Stimulated activated CD4-positive, alpha-beta T cell treated with anti-CD3 and anti-CD28 coated beads, Interleukin-12 subunit alpha, Interleukin-12 subunit beta, amount 100 ng/mL, for 4 hours (primary cell): ENCODE measurements around the gene HS2ST1.

ENCODE experiments used
- DNase-seq: peaks from one replicate; pipeline ENCODE4 v3.0.0-alpha.2; 2020

Gene HS2ST1

DNA sequence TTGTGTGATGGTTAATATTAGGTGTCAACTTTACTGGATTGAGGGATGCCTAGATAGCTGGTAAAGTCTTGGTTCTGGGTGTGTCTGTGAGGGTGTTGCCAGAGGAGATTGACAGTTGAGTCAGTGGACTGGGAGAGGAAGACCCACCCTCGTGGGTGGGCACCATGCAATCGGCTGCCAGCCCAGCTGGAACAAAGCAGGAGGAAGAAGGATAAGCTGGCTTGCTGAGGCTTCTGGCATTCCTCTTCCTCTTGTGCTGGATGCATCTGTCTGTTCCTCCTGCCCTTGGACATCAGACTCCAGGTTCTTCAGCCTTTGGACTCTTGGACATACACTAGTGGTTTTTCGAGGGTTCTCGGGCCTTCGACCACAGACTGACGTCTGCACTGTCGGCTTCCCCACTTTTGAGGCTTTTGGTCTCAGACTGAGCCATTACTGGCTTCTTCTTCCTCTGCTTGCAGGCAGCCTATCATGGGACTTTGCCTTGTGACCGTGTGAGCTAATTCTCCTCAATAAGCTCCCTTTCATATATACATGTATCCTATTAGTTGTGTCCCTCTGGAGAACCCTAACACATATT, 230.0 kb downstream of the HS2ST1 start:
- DNase-seq: no peak

DNA sequence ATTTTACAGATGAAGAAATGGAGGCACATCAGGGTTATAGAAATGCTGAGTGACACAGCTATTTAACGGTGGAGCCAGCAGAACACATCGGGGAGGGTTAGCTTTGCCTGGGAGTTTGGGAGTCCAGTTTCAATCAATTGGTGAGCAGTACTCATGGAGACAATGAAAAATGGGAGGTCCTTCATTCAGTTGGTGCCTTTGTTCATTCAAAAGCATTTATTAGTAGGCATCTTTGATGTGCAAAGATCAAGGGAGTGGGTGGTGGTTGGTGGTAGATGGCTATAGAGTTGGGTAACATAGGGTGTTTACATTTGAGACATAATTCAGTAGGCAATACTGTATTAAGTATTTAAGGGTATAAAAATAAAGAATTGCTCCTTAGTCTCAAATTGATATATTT, 230.5 kb downstream of the HS2ST1 start:
- no peak for DNase-seq

DNA sequence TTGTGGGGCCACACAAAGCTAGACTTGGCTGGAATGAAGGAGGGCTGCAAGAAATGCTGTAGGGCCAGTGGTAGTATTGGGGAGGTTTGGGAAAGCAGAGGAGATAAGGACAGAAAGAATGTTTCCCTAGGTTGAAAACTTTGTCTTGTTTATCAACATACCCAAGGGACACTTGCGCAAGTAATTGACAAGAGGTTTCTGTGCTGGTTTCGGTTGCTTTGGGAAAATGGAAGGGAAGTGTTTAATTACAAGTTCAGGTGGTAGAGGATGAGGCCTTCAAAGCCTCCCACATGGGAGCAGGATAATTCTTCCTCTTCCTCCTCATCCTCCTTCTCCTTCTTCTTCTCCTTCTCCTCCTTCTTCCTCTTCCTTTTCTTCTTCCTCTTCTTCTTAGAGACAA, 232.1 kb downstream of the HS2ST1 start:
- DNase-seq: no peak

DNA sequence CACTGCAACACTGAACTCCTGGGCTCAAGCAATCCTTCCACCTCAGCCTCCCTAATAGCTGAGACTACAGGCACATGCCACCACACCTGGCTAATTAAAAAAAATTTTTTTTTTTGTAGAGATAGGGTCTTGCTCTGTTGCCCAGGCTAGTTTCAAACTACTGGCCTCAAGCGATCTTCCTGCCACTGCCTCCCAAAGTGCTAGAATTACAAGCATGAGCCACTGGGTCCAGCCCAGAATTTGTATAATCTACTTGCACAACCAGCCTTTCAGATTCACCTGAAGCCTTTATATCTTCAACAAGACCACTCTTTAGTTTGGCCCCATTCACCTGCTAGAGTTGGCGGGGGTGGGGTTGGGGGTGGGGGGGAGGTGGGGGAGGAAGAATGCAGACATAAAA, 232.6 kb downstream of the HS2ST1 start:
- DNase-seq: no peak

DNA sequence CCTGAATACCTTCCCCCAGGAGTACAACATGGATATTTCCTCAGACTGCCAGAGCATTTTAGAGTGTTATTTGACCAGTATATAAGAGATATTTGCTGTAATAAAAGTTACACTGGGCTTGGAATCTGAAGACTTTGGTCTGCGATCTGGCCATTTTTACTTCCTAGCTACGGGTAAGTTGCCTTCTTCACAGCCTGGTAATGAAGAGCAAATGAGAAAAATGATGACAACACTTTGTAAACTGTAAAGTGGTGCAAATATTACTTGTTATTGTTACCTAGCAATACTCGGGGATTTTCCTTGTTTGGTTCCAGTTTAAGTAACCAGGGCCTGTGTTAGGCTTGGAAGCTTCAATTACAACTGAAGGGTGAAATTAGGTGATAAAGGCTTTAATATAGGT, 233.4 kb downstream of the HS2ST1 start:
- no peak for DNase-seq

DNA sequence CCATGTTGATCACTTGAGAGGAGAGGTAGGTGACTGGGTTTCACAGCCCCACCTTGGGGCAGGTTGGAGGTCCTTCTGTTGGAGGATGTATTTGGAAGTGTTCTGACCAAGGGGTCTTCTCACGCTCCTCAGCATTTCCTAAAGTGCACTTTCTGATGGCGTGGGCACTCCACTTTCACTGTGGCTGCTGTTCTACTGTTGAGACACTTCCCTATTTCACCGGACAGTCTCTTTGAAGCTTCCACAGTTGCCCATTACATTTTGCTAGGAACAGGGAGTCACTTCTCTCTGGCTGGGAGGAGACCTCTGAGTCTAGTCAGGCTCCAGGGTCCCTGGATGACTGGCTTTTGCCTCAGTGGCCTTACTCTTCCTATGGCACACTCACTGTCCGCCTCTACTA, 234.2 kb downstream of the HS2ST1 start:
- no peak for DNase-seq

DNA sequence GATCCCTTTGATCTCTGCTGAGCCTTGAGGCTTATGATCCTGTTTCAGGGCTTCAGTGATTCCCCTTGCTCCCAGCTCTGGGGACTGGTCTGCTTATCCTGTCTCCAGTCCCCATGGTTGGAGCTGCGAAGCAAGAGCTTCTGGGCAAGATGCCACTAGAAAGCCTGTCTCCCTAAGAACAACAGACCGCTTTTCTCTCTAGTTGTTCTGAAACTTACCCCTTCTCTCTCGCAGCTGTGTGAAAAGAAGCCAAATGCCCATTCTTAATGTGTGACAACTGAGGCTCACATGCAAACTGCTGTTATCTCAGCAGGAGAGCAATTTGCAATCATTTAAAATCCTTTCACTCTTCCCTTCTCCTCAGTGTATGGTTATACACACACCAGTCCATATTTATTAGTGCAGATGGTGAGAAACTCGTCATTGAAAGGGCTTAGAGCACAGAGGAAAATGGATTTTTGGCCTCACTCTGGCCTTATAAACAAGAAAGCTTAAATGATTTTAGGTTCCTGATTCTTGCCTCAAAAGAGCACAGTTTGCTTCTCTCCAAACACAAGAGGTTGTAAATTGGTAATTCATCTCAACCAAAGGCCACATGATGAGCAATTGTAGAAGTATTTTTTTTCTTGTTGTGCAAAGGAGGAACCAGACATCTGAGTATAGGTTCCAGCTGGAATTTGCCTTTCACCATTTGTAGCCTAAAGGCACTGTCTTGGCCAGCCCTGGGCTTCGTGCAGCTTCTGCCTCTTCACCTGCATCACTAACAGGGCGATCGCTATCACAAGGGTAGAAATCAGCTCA, 235.0 kb downstream of the HS2ST1 start:
- DNase-seq: no peak

DNA sequence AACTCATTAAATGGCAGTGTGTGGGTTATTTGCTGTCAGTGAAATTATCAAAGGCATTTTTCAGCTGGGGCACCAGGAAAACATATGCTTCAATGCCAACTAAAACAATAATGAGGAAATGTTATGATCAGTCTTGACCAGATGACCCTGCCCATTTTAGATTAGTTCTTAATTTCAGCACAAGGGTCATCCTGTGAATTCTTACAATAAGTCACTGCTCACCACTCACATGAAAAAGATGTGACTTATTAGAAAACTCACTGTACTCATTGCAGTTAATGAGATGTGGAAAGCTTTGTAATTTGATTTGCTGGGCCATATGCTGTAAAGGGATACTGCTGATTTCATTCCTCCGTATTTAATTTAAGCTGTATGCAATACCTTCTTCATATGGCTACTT, 235.7 kb downstream of the HS2ST1 start:
- DNase-seq: no peak

DNA sequence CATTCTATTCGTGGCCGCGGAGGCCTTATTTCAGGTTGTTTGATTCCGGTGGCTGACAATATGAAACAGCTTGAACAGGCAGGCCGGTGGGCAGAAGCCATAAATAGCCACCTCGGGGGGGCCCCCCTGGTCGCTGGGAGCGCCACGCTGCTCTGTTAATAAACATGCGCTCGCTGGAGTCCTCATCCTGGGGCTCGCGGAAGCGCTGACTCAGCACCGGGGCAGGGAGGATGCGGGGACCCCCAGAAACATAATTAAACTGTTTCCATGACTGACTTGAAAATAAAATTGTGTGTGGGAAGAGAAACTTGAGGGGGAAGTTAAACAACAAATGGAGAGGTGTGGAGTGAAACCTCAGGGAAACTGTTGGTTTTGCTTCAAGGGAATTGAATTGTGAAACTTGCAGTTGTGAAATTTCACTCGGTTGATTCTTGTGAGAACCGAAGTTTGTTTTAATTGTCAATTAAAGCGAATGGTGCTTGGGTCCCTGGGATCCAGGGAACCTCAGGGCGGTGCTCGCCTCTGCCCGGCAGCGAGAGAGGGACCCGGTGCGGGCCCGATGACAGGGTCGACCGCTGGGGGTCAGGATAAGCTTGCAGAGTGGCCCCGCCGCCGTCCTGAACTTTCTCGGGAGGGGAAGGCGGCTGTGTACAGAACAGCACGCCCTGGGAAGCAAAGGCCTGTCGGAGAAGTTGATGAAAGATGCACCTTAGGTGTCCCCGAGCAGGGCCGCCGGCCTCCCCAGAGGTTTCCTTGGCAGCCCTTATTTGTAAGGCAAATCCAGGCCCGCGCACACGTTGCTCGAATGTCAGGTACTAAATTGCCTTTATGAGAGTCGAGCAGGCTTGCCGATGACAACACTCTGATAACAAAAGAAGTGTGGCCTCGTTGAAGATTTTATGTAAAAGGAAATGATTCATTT, 237.3 kb downstream of the HS2ST1 start:
- peak; percentile 36 for DNase-seq

DNA sequence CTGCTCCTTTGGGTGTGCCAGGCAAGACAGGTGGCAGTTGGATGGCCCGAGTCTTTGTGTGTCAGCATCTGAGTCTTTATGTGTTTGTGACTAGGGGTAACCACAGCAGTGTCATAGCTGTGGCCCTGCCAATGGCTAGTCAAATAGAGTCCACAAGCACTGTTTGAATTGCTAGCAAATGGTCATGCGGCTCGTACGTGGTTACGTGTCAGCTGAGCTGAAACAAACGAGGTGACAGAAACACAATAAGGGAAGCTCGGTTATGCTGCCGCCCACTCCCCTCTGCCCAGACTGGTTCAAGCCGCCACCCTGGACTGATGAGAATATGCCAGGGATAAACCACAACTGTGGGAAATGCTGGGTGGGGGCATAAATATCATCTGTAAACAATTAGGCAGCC, 239.9 kb downstream of the HS2ST1 start:
- no peak for DNase-seq

DNA sequence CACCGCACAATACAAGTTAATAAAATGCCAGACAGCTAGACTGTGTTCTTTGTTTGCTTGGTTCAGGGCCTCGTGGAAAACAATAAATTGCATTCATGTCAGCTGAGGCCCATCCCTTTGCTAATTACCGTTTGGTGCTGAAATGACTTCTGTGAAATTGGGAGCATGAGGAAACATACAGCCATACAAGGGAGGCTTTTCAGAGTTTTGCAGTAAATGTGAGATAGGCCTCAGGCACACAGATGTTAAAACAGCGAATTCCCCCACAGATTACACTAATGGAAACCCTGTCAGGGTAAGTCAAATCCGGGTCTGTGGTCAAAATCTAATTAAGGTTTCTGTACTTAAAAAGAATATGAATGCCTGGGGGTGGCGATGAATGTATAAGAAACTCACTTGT, 240.7 kb downstream of the HS2ST1 start:
- no peak for DNase-seq

DNA sequence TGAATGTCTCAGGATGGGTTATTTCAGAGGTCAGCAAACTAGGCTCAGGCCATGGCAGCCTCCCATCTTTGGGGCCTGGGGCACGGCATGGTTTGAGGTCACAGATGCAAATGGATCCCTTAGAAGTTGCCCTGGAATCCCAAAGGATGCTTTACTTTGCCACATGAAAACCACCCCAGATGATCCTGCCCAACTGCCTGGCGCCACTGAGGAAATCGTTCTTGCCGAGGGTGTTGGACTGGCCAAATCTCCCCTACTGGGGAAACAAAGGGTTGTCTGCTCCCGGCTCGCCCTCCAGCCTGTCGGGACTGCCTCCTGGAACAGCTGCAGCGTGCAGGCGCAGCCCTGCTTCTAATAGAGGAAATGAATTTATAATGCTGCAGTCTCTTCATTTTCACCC, 241.2 kb downstream of the HS2ST1 start:
- no peak for DNase-seq

DNA sequence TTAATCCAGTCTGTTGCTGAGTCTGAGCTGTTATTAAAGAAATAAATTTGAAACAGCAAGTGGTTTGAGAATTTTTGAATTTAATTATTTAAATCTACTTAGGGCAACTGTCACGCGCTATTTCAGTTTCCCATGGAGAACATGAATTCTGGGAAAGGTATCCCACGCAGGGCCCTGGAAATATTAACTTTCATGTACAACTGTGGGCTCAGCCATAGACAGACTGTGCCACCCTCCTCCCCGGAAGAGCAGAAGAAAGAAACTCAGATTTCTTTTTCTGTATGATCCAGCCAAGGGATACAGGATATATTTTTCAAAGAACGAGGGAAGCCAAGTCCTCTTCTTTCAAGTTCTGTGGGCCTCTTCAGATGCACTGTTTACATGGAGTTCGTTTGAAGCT, 241.7 kb downstream of the HS2ST1 start:
- no peak for DNase-seq

DNA sequence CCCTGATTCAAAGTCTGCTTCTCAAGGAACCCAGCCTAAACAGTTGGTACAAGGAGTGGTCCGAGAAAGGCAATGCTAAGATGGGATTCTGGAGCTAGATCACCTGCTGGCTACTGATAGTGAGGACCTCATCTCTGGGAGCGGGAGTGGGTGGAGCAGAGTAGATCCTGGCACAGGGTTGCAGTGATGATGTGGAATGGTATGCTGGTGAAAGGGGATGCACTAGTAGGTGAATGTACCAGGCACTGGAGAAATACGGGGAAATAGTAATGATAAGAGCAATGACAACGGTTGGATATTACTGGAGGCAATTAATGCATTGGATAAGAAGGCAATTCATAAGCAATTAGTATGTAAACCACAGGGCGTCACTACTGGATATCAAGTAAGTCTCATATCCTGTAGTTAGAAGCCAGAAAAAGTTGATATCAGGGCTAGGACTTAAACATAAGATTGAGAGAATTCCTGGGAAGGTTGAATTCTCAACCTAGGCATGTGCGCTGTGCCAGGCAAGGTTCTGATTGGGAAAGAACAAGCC, 245.0 kb downstream of the HS2ST1 start:
- DNase-seq: no peak
